Nephron progenitor cell (in vitro differentiated cells): Measurements from ENCODE around the gene BDKRB2.
A peak's percentile ranks its signal among the peaks of the same experiment; 100 is the strongest.

Experiments
- DNase-seq: peaks from one replicate; pipeline ENCODE4 v3.0.0; 2021
- H3K27ac Mint-ChIP-seq: 2 replicates; pipeline ENCODE4 v1.8.0; 2021; ENCODE audit warnings: mild to moderate bottlenecking, moderate library complexity, mixed read lengths
- H3K27me3 Mint-ChIP-seq: 2 replicates; pipeline ENCODE4 v1.8.0; 2021; ENCODE audit warnings: mild to moderate bottlenecking, low read depth, mixed read lengths; ENCODE audit not compliant: poor library complexity
- H3K36me3 Mint-ChIP-seq: 2 replicates; pipeline ENCODE4 v1.8.0; 2021; ENCODE audit warnings: low read depth, mixed read lengths
- H3K4me1 Mint-ChIP-seq: 2 replicates; pipeline ENCODE4 v1.8.0; 2021; ENCODE audit warnings: mixed read lengths
- H3K4me3 Mint-ChIP-seq: 2 replicates; pipeline ENCODE4 v1.8.0; 2021; ENCODE audit warnings: mild to moderate bottlenecking, moderate library complexity, mixed read lengths
- H3K9me3 Mint-ChIP-seq: 2 replicates; pipeline ENCODE4 v1.8.0; 2021; ENCODE audit warnings: mild to moderate bottlenecking, moderate library complexity, mixed read lengths
- CTCF ChIP-seq: fragments of 200-600 bp; sonication (generic); IDR thresholded peaks from 2 replicates; pipeline ENCODE4 v1.5.0; 2021; ENCODE audit warnings: antibody characterized with exemption

BDKRB2 gene

GRCh38 chr14:96281486-96281885 is 76.8 kb downstream of the BDKRB2 start:
- H3K27me3 Mint-ChIP-seq = peaks cover 3% of the 10 kb centered on the region
- H3K9me3 Mint-ChIP-seq = peaks cover 10% of the 10 kb centered on the region
- TF ChIP-seq CTCF = no peak
- no peak overlapping the region for H3K27ac Mint-ChIP-seq
- peaks cover 33% of the 10 kb centered on the region for H3K36me3 Mint-ChIP-seq
- DNase-seq = no peak
- H3K4me3 Mint-ChIP-seq = no peak overlapping the region
- peaks cover 5% of the 10 kb centered on the region for H3K4me1 Mint-ChIP-seq

- Mint-ChIP-seq H3K9me3 (no peaks in the 10 kb centered on the region), H3K4me1 (peaks cover 5% of the 10 kb centered on the region), H3K27ac (no peak overlapping the region), H3K27me3 (no peaks in the 10 kb centered on the region), H3K4me3 (no peak overlapping the region), H3K36me3 (peaks cover 44% of the 10 kb centered on the region)
- no peak for TF ChIP-seq CTCF
- no peak for DNase-seq
Observed at GRCh38 chr14:96284008-96284407, 79.4 kb downstream of the BDKRB2 start.

GRCh38 chr14:96284430-96284829 is 79.8 kb downstream of the BDKRB2 start:
- Mint-ChIP-seq H3K9me3 (no peaks in the 10 kb centered on the region), H3K27ac (no peak overlapping the region), H3K36me3 (peaks cover 45% of the 10 kb centered on the region), H3K4me3 (no peak overlapping the region), H3K27me3 (no peaks in the 10 kb centered on the region), H3K4me1 (peaks cover 5% of the 10 kb centered on the region)
- DNase-seq = no peak
- TF ChIP-seq CTCF = no peak

GRCh38 chr14:96285667-96286066 is 81.0 kb downstream of the BDKRB2 start:
- peaks cover 5% of the 10 kb centered on the region for H3K4me1 Mint-ChIP-seq
- peaks cover 54% of the 10 kb centered on the region for H3K36me3 Mint-ChIP-seq
- TF ChIP-seq CTCF = no peak
- H3K27ac Mint-ChIP-seq = peak overlapping the region; percentile 68
- H3K9me3 Mint-ChIP-seq = no peaks in the 10 kb centered on the region
- H3K4me3 Mint-ChIP-seq = no peak overlapping the region
- H3K27me3 Mint-ChIP-seq = no peaks in the 10 kb centered on the region
- no peak for DNase-seq

GRCh38 chr14:96286251-96286650 is 81.6 kb downstream of the BDKRB2 start:
- Mint-ChIP-seq H3K4me1 (peaks cover 5% of the 10 kb centered on the region), H3K36me3 (peaks cover 55% of the 10 kb centered on the region), H3K9me3 (no peaks in the 10 kb centered on the region), H3K27me3 (no peaks in the 10 kb centered on the region), H3K4me3 (no peak overlapping the region), H3K27ac (no peak overlapping the region)
- no peak for DNase-seq
- TF ChIP-seq CTCF = no peak

- Mint-ChIP-seq H3K4me3 (no peak overlapping the region), H3K9me3 (no peaks in the 10 kb centered on the region), H3K27me3 (no peaks in the 10 kb centered on the region), H3K27ac (peak overlapping the region; percentile 64), H3K4me1 (peaks cover 5% of the 10 kb centered on the region), H3K36me3 (peaks cover 60% of the 10 kb centered on the region)
- no peak for TF ChIP-seq CTCF
- no peak for DNase-seq
Observed at GRCh38 chr14:96287856-96288255, 83.2 kb downstream of the BDKRB2 start.
